ENCODE results near the gene MOK.
A peak's percentile ranks its signal among the peaks of the same experiment; 100 is the strongest.

Gene MOK

DNA sequence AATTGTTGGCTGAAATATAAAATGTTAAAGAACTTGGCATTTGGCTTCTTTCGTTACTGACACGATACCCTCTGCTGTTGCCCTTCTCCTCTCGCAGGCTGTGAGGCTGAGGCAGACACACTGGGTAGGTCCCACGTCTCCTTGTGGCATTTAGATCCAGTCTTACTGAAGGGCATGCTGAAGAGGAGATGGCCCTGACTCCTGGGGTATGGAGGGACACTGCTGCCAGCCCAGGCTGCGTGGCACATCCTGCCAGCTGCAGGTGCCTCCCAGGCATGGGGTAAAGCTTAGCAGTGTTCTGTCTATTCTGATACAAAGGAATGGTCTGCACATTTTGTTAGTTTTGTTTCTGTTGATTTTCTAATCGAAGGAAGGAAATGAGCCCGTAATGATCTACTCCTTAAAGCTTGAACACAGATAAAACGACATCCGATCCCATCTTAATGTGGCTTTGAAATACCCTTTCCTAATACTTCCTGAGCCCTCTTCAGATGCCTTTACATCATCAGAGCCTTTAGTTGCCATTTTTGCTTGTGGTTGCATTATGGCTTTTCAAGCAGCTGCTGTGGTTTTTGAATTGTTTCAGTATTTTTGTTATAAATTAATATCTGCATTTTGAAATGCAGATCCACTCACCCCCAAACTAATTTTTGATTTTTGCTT is 104.1 kb downstream of the MOK start:
- peak; percentile 2 for DNase-seq

GRCh38 chr14:102197317-102197853 is 107.6 kb downstream of the MOK start:
- no peak for DNase-seq

GRCh38 chr14:102196902-102197230 is 108.1 kb downstream of the MOK start:
- DNase-seq: no peak

GRCh38 chr14:102196039-102196901 is 108.7 kb downstream of the MOK start:
- no peak for DNase-seq

DNA sequence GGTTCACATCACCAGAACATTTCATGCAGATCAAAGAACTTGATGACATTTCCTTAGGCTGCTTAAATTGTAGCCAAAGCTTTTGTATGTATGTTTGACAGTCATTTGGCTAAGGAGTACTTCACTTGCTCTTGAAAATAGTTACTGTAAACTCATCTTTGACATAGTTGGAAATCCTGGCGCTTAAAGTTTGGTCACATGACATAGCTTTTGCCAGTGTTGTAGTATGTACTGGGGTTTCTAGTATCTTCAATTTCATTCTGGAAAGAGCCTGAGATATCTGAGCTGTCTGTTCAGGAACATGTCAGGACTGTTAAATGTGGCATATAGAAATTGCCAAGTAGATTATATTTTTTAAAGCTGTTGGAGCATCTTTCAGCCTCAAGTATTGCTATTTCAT is 109.5 kb downstream of the MOK start:
- no peak for DNase-seq

- no peak for DNase-seq
Observed at GRCh38 chr14:102194856-102195255, 110.1 kb downstream of the MOK start.

- no peak for DNase-seq
Observed at GRCh38 chr14:102192840-102193502, 112.0 kb downstream of the MOK start.

DNA sequence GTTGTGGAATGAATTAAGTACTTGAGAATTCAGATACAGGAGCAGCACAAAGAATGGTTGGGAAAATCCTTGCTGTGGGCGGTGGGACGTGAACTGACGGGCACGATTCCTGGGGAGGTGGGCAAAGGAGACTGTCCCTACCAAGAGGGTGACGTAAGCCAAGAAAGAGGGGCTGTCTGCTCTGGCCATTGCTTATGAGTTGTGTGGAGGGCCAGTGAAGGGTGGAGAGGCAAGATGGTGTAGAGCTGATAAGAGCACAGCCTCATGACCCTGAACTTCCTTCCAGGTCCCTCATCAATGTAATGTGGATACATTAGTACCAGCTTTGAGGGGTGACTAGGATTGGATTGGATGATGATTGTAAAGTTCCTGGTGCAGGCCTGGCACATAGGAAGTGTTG is 115.1 kb downstream of the MOK start:
- DNase-seq: no peak

DNA sequence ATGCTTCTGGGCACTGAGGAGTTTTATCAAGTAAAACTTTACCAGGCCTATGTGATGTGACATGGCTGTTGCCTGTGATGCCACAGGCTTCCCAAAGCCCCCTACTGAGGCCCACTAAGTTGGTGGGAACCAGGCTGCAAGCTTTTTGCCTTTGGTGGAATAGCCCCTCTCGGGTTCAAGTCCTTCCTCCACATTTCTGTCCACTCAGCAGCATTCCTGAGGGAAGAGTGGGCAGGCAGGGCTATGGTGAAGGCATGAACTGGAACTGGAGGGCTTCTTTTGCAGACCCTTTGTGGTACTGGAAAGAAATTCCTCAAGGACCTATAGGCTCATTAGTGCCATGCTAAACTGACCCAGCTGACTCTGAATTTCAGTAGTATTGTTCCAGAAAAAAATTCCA is 116.8 kb downstream of the MOK start:
- no peak for DNase-seq

DNA sequence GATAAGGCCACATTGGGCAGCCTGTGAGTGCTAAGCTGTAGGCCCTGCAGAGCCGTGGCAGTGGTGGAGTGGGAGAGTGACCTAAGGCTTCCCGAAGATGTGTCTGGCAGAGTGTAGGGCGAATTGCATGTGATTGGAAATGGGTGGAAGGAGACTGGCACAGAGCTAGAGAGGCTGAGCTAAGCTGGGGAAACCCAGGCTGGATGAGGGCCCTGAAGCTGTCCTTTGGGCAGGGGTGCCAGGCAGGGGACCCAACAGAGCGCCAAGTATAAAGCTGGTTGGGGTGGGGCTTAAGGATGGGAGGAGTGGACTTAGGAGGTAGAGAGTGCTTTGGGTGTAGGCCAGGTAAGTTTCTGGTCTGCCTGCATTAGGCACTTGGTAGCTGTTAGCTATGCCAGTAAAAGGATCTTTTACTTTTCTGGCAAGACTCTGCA is 117.4 kb downstream of the MOK start:
- no peak for DNase-seq

- no peak for DNase-seq
Observed at GRCh38 chr14:102187044-102187443, 117.9 kb downstream of the MOK start.

DNA sequence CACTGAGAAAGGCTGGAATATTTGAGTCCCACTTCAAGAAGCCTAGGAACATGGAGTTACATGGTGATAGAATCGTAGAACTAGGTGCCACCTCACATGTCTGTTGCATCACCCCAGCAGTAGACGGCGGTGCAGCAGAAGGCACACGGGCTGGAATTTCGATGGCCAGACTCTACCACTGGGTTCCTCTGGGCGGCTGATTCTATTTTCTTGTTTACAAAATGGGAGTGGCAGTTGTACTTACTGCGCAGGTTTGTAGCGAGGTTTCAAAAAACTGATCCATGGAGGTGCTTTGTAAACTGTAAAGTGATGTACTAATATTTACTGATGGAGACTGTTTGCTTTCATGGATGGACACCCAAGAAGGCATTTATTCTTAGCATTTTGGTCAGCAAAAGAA is 119.6 kb downstream of the MOK start:
- no peak for DNase-seq

DNA sequence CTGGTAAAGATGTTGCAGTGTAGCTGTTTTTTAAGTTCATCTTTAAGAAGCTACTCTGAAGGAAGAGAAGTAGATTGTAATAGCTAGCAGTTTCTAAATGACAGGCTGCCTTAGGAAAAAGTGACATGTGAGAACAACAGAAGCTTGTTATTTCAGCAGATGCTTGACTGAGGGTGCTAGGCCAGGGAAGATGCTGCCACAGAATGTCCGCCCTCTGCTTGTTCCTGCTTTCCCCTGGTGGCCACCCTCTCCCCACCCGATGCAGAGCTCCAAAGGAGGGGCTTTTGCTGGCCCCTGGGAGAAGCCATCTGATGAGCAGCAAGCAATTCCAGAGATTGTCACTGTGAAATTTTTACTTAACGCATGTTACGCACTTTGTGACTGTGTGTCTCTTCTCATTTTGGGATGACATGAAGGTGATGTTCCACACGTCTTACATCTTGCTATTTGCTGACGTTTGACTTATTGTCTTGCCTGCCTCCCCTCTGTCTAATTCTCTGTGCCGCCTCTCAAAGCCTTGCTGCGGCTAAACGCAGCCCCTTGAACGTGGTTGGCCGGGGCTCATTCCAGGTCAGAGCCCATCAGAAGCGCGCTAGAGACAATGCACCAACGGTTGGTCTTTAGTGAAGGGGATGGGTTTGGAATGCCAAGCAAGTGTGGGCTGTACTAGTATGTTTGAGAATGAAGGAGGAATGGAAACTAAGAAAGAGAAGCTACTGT is 120.5 kb downstream of the MOK start:
- no peak for DNase-seq

DNA sequence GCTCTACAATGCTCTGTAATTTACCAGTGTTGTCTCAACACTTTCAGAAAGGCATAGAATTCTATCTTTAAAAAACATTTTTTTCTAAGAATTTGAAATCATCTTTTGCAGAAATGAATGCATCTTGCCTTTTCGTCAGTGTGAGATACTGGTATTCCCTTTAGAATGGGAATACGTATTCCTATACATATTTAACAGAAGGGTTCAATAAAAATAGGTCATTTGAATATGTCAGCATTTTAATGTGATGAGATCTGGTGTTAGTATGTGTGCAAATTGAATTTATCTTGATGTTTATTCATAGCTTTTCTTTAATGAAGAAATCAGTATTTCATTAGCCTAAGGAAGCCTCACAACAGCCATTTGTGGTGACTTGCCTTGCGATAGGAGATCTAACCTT is 121.1 kb downstream of the MOK start:
- DNase-seq: no peak

DNA sequence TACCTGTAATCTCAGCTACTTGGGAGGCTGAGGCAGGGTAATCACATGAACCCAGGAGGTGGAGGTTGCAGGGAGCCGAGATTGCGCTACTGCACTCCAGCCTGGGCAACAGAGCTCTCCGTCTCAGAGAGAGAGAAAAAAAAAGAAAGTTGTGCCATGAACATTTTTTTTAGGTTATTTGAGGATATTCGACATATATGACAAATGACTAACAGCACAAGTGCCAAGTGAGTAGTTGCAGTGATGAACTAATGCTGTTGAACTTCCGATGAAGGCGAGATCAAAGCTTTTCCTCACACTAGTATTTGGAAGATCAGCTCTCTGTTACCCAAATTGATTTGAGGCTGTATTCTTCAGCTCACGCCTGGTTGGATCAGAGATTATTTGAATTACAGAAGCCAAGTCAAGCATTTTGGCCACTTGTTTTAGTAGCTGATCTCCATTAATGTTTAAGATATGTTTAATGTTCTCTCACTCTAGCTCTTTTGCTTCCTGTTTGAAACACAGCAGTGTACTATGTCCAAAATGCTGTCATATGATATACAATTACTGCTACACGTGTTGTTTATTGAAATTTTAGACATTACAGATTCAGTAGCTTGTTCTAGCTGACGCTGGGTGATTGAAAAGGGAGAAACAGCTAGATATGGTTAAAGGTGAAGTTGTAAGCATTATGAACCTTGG is 121.9 kb downstream of the MOK start:
- no peak for DNase-seq

- no peak for DNase-seq
Observed at GRCh38 chr14:102182190-102182589, 122.8 kb downstream of the MOK start.

GRCh38 chr14:102181187-102181586 is 123.8 kb downstream of the MOK start:
- no peak for DNase-seq

DNA sequence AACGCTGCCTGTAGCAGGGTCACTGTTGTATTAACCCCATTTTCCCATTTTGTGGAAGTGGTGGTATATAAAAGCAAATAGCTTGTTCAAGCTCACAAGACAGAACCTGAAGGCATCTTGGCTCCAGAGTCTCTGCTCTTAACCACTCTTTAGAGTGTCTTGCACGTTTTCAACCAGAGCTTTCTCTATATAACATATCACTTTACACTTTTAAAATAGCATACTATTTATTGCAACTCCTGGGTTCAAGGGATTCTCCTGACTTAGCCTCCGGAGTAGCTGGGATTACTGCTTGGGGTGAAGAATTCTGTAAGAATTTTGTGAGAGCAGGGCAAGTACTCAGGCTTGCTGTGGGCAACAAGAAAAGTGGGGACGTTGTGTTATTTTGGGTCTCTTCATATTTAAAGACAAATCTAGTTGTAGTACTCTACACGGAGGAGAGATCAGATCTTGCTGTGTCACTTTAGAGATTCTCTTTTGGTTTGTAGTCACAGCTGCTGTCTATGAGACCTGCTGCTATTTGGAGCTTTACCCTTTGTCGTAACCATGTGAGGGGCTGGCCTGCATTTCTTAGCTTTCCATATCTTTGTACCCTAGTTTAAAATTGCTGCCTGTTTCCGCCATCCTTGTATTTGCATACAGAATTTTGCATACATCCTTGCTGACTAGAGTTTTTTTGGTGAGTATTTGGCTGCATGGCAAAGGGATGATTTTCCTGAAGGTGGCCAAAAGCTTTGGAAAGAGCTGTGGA is 124.5 kb downstream of the MOK start:
- DNase-seq: no peak
